Activated CD4-positive, alpha-beta T cell treated with anti-CD3 and anti-CD28 coated beads, Interleukin-2, amount 10 ng/mL, durations not matched to agents 7 days and 5 days (primary cell): ENCODE results near the gene EPC1. TPM values are rescaled to one million over a fixed set of nuclear protein-coding genes. Genes with fewer than 3 reads are reported as not detected.
"Not testable (repeated sequence)": the region's sequence is repeated elsewhere in the genome, so short reads cannot be mapped to it uniquely, and the experiment has no call there.

Experiments
- CTCF ChIA-PET: fragments of 350-600 bp; sonication (Branson Sonifier 250); formaldehyde crosslinking; loops from one replicate; lab custom pipeline; 2021; ENCODE audit warnings: antibody characterized with exemption; lab: Charles Lee
- POLR2A ChIA-PET: fragments of 350-600 bp; sonication (Branson Sonifier 250); formaldehyde crosslinking; loops from one replicate; lab custom pipeline; 2021; ENCODE audit warnings: antibody characterized with exemption; lab: Charles Lee
- DNase-seq: peaks from one replicate; pipeline ENCODE4 v3.0.0-alpha.2; 2020
- H3K27ac Mint-ChIP-seq: one replicate; pipeline ENCODE4 v1.8.0; 2021; ENCODE audit warnings: mild to moderate bottlenecking, moderate library complexity, mixed read lengths
- H3K27me3 Mint-ChIP-seq: one replicate; pipeline ENCODE4 v1.8.0; 2021; ENCODE audit warnings: mixed read lengths
- H3K36me3 Mint-ChIP-seq: one replicate; pipeline ENCODE4 v1.8.0; 2021; ENCODE audit warnings: low read depth, mixed read lengths
- H3K4me1 Mint-ChIP-seq: one replicate; pipeline ENCODE4 v1.8.0; 2021; ENCODE audit warnings: mixed read lengths
- H3K4me3 Mint-ChIP-seq: one replicate; pipeline ENCODE4 v1.8.0; 2021; ENCODE audit warnings: mild to moderate bottlenecking, moderate library complexity, mixed read lengths
- H3K9me3 Mint-ChIP-seq: one replicate; pipeline ENCODE4 v1.8.0; 2021; ENCODE audit warnings: mixed read lengths
- total RNA-seq, 2 experiments: library from RNA; stranded (reverse); gene quantifications; one replicate each; pipeline ENCODE4 v1.2.3, GENCODE V29; 2021

Gene EPC1
- total RNA-seq, 2 experiments from 2014 or later, result 47.6 to 54.2 TPM

GRCh38 chr10:32366111-32366510, 19.2 kb upstream of the EPC1 start:
- POLR2A ChIA-PET, result no interaction called here
- Mint-ChIP-seq H3K4me3 (peak overlapping the region; percentile 14), H3K4me1 (peaks cover 55% of the 10 kb centered on the region), H3K36me3 (peaks cover 12% of the 10 kb centered on the region), H3K27me3 (no peaks in the 10 kb centered on the region), H3K27ac (peak overlapping the region; percentile 22), H3K9me3 (no peaks in the 10 kb centered on the region)
- no peak for DNase-seq
- CTCF ChIA-PET, result no interaction called here

GRCh38 chr10:32365404-32365803, 18.4 kb upstream of the EPC1 start:
- H3K9me3 Mint-ChIP-seq, H3K27me3 Mint-ChIP-seq, POLR2A ChIA-PET, DNase-seq, CTCF ChIA-PET, H3K27ac Mint-ChIP-seq: not testable (repeated sequence)
- H3K4me3 Mint-ChIP-seq, result peak overlapping the region; percentile 14
- peaks cover 60% of the 10 kb centered on the region for H3K4me1 Mint-ChIP-seq
- H3K36me3 Mint-ChIP-seq, result peaks cover 18% of the 10 kb centered on the region

GRCh38 chr10:32362571-32362970, 15.6 kb upstream of the EPC1 start:
- H3K4me1 Mint-ChIP-seq, result peaks cover 63% of the 10 kb centered on the region
- ChIA-PET CTCF (interaction anchor here (0.6 to 2.2 kb wide), 5 partner anchors 11 to 530 kb away, joined by 3 to 8 read pairs (median 3); no protein-coding TSS in a partner anchor), POLR2A (no interaction called here)
- H3K27me3 Mint-ChIP-seq, result no peaks in the 10 kb centered on the region
- H3K36me3 Mint-ChIP-seq, result peaks cover 33% of the 10 kb centered on the region
- no peak for DNase-seq
- H3K9me3 Mint-ChIP-seq, result peaks cover 7% of the 10 kb centered on the region
- H3K4me3 Mint-ChIP-seq, result no peak overlapping the region
- no peak overlapping the region for H3K27ac Mint-ChIP-seq

- POLR2A ChIA-PET, result no interaction called here
- no peak for DNase-seq
- Mint-ChIP-seq H3K9me3 (peaks cover 10% of the 10 kb centered on the region), H3K27ac (peak overlapping the region; percentile 61), H3K4me3 (no peak overlapping the region), H3K27me3 (no peaks in the 10 kb centered on the region), H3K36me3 (peaks cover 36% of the 10 kb centered on the region), H3K4me1 (peaks cover 71% of the 10 kb centered on the region)
- CTCF ChIA-PET, result interaction anchor here (0.7 to 1.2 kb wide), 5 partner anchors 9 to 698 kb away, joined by 3 to 5 read pairs (median 4); no protein-coding TSS in a partner anchor
Observed at GRCh38 chr10:32360884-32361283, 13.9 kb upstream of the EPC1 start.

- ChIA-PET CTCF (interaction anchor here (0.7 kb wide), 2 partner anchors 379 to 699 kb away, joined by 3 read pairs; no protein-coding TSS in a partner anchor), POLR2A (no interaction called here)
- Mint-ChIP-seq H3K4me3 (no peak overlapping the region), H3K9me3 (peaks cover 12% of the 10 kb centered on the region), H3K36me3 (peaks cover 35% of the 10 kb centered on the region), H3K27ac (peak overlapping the region; percentile 10), H3K27me3 (no peaks in the 10 kb centered on the region), H3K4me1 (peaks cover 69% of the 10 kb centered on the region)
- DNase-seq, result no peak
Observed at GRCh38 chr10:32360241-32360640, 13.3 kb upstream of the EPC1 start.

GRCh38 chr10:32357056-32357735, 10.2 kb upstream of the EPC1 start:
- DNase-seq, result peak; percentile 63
- peaks cover 45% of the 10 kb centered on the region for H3K36me3 Mint-ChIP-seq
- H3K9me3 Mint-ChIP-seq, result peaks cover 14% of the 10 kb centered on the region
- ChIA-PET POLR2A (interaction anchor here (0.6 kb wide), 1 partner anchor 10 kb away, joined by 3 read pairs; no protein-coding TSS in a partner anchor), CTCF (interaction anchor here (0.6 to 1.1 kb wide), 4 partner anchors 9 to 1326 kb away, joined by 3 read pairs; partner anchors contain the start of gene ZNF438)
- H3K4me3 Mint-ChIP-seq, result peak overlapping the region; percentile 54
- no peaks in the 10 kb centered on the region for H3K27me3 Mint-ChIP-seq
- H3K27ac Mint-ChIP-seq, result peak overlapping the region; percentile 93
- H3K4me1 Mint-ChIP-seq, result peaks cover 75% of the 10 kb centered on the region

- H3K27ac Mint-ChIP-seq, POLR2A ChIA-PET, H3K4me3 Mint-ChIP-seq, DNase-seq, H3K9me3 Mint-ChIP-seq, H3K27me3 Mint-ChIP-seq: not testable (repeated sequence)
- CTCF ChIA-PET, result interaction anchor here (0.7 to 3.3 kb wide), 4 partner anchors 9 to 103 kb away, joined by 3 to 10 read pairs (median 3); no protein-coding TSS in a partner anchor
- Mint-ChIP-seq H3K36me3 (peaks cover 42% of the 10 kb centered on the region), H3K4me1 (peaks cover 69% of the 10 kb centered on the region)
Observed at GRCh38 chr10:32354690-32355089, 7.7 kb upstream of the EPC1 start.

GRCh38 chr10:32350811-32351350, 3.9 kb upstream of the EPC1 start:
- Mint-ChIP-seq H3K9me3 (peaks cover 4% of the 10 kb centered on the region), H3K27me3 (no peaks in the 10 kb centered on the region), H3K36me3 (peaks cover 39% of the 10 kb centered on the region), H3K4me3 (no peak overlapping the region), H3K27ac (peak overlapping the region; percentile 58), H3K4me1 (peaks cover 66% of the 10 kb centered on the region)
- DNase-seq, result no peak
- ChIA-PET POLR2A (no interaction called here), CTCF (no interaction called here)

- POLR2A ChIA-PET, result no interaction called here
- H3K4me3 Mint-ChIP-seq, result no peak overlapping the region
- no peaks in the 10 kb centered on the region for H3K27me3 Mint-ChIP-seq
- CTCF ChIA-PET, result no interaction called here
- peaks cover 70% of the 10 kb centered on the region for H3K4me1 Mint-ChIP-seq
- peaks cover 43% of the 10 kb centered on the region for H3K36me3 Mint-ChIP-seq
- H3K9me3 Mint-ChIP-seq, result peaks cover 2% of the 10 kb centered on the region
- DNase-seq, result no peak
- no peak overlapping the region for H3K27ac Mint-ChIP-seq
Observed at GRCh38 chr10:32349968-32350738, 3.2 kb upstream of the EPC1 start.

- peaks cover 73% of the 10 kb centered on the region for H3K4me1 Mint-ChIP-seq
- ChIA-PET POLR2A (no interaction called here), CTCF (interaction anchor here (1.3 to 1.5 kb wide), 2 partner anchors 18 to 103 kb away, joined by 3 read pairs; no protein-coding TSS in a partner anchor)
- DNase-seq, result no peak
- H3K36me3 Mint-ChIP-seq, result peaks cover 45% of the 10 kb centered on the region
- H3K4me3 Mint-ChIP-seq, result no peak overlapping the region
- H3K27me3 Mint-ChIP-seq, result no peaks in the 10 kb centered on the region
- H3K27ac Mint-ChIP-seq, result no peak overlapping the region
- no peaks in the 10 kb centered on the region for H3K9me3 Mint-ChIP-seq
Observed at GRCh38 chr10:32349199-32349585, 2.2 kb upstream of the EPC1 start.

GRCh38 chr10:32348297-32349198, 1.6 kb upstream of the EPC1 start:
- Mint-ChIP-seq H3K9me3 (no peaks in the 10 kb centered on the region), H3K4me3 (peak overlapping the region; percentile 77), H3K4me1 (peaks cover 73% of the 10 kb centered on the region), H3K27me3 (no peaks in the 10 kb centered on the region), H3K27ac (peak overlapping the region; percentile 70), H3K36me3 (peaks cover 52% of the 10 kb centered on the region)
- POLR2A ChIA-PET, result no interaction called here
- no peak for DNase-seq
- CTCF ChIA-PET, result interaction anchor here (1.0 to 1.5 kb wide), 4 partner anchors 9 to 102 kb away, joined by 3 read pairs; no protein-coding TSS in a partner anchor
